GM12878 (cell line): ENCODE results near the gene DTX1. TPM values are rescaled to one million over a fixed set of nuclear protein-coding genes. Genes with fewer than 3 reads are reported as not detected.

ENCODE experiments used
- ATF7 ChIP-seq: fragments of 450-650 bp; IDR thresholded peaks from 2 replicates; pipeline ENCODE4 v1.6.1; 2016; ENCODE audit warnings: low read depth, mild to moderate bottlenecking
- BHLHE40 ChIP-seq, 2 experiments: fragments of 450-650 bp in 1 of 2; IDR thresholded peaks; 2 replicates each; pipeline ENCODE4 v1.6.1; 2011 to 2017; ENCODE audit warnings: low read depth in 2 of 2, borderline replicate concordance in 1 of 2, improper control_type of control experiment in 1 of 2, low read length in 1 of 2, mild to moderate bottlenecking in 1 of 2
- CBX5 ChIP-seq: sonication (generic); IDR thresholded peaks from 2 replicates; pipeline ENCODE4 v1.6.1; 2016; ENCODE audit warnings: low read depth, moderate library complexity, mild to moderate bottlenecking, inconsistent platforms
- CTCF ChIP-seq, 3 experiments: IDR thresholded peaks in 2 of 3; conservative IDR thresholded peaks in 1 of 3; 2 replicates each; pipeline ENCODE4 v1.5.1; 2011; ENCODE audit warnings: low read depth in 3 of 3, low read length in 3 of 3, mild to moderate bottlenecking in 3 of 3, control low read depth in 2 of 3, moderate library complexity in 2 of 3, inconsistent platforms in 1 of 3, mixed read lengths in 1 of 3; ENCODE audit not compliant: control insufficient read depth in 2 of 3, insufficient read depth in 1 of 3; ENCODE audit errors: extremely low read depth in 1 of 3
- ETV6 ChIP-seq, 2 experiments: fragments of 450-650 bp in 1 of 2; IDR thresholded peaks in 1 of 2; conservative IDR thresholded peaks in 1 of 2; 2 replicates each; pipeline ENCODE4 v1.6.1; 2014; ENCODE audit warnings: antibody characterized with exemption in 1 of 2, borderline replicate concordance in 1 of 2, low read depth in 1 of 2, mild to moderate bottlenecking in 1 of 2, moderate library complexity in 1 of 2
- FOS ChIP-seq: IDR thresholded peaks from 3 replicates; pipeline ENCODE4 v1.6.1; 2011; ENCODE audit warnings: borderline replicate concordance; ENCODE audit not compliant: insufficient read length; ENCODE audit errors: extremely low read depth
- GATAD2B ChIP-seq: fragments of 450-650 bp; conservative IDR thresholded peaks from 2 replicates; pipeline ENCODE4 v1.6.1; 2017; ENCODE audit warnings: low read depth, mild to moderate bottlenecking, moderate library complexity
- JUNB ChIP-seq: IDR thresholded peaks from 2 replicates; pipeline ENCODE4 v1.6.1; 2016; ENCODE audit warnings: antibody characterized with exemption, mild to moderate bottlenecking
- JUND ChIP-seq: IDR thresholded peaks from 2 replicates; pipeline ENCODE4 v1.6.1; 2012; ENCODE audit warnings: low read depth, mild to moderate bottlenecking, low read length, improper control_type of control experiment, moderate library complexity
- LARP7 ChIP-seq: fragments of 450-650 bp; IDR thresholded peaks from 2 replicates; pipeline ENCODE4 v1.6.1; 2017; ENCODE audit warnings: mild to moderate bottlenecking
- MEF2B ChIP-seq: fragments of 450-650 bp; IDR thresholded peaks from 2 replicates; pipeline ENCODE4 v1.6.1; 2018; ENCODE audit warnings: mild to moderate bottlenecking, moderate library complexity; ENCODE audit not compliant: partially characterized antibody, poor library complexity, severe bottlenecking
- MLLT1 ChIP-seq: fragments of 450-650 bp; IDR thresholded peaks from 2 replicates; pipeline ENCODE4 v1.6.1; 2016; ENCODE audit warnings: mild to moderate bottlenecking
- MYC ChIP-seq: IDR thresholded peaks from 2 replicates; pipeline ENCODE4 v1.6.1; 2011; ENCODE audit warnings: mild to moderate bottlenecking, low read length, moderate library complexity, inconsistent platforms; ENCODE audit not compliant: insufficient read depth, insufficient replicate concordance, insufficient read length, severe bottlenecking
- NR2F1 ChIP-seq: fragments of 450-650 bp; conservative IDR thresholded peaks from 2 replicates; pipeline ENCODE4 v1.6.1; 2017; ENCODE audit warnings: mild to moderate bottlenecking
- PAX5 ChIP-seq: IDR thresholded peaks from 2 replicates; pipeline ENCODE4 v1.6.1; 2011; ENCODE audit warnings: low read depth, low read length, borderline replicate concordance
- PML ChIP-seq: IDR thresholded peaks from 2 replicates; pipeline ENCODE4 v1.6.1; 2012; ENCODE audit warnings: low read length, inconsistent platforms
- RB1 ChIP-seq: fragments of 450-650 bp; formaldehyde crosslinking; IDR thresholded peaks from 2 replicates; pipeline ENCODE4 v1.6.1; 2017; ENCODE audit warnings: mild to moderate bottlenecking, borderline replicate concordance
- SUPT20H ChIP-seq: IDR thresholded peaks from 2 replicates; pipeline ENCODE4 v1.6.1; 2011; ENCODE audit warnings: low read depth, mild to moderate bottlenecking, low read length, moderate library complexity, borderline replicate concordance; ENCODE audit not compliant: control insufficient read depth
- TBL1XR1 ChIP-seq: IDR thresholded peaks from 2 replicates; pipeline ENCODE4 v1.6.1; 2012; ENCODE audit warnings: low read depth, low read length, improper control_type of control experiment
- YBX1 ChIP-seq: fragments of 450-650 bp; IDR thresholded peaks from 2 replicates; pipeline ENCODE4 v1.6.1; 2016; ENCODE audit warnings: antibody characterized with exemption
- ZNF592 ChIP-seq: fragments of 450-650 bp; IDR thresholded peaks from 2 replicates; pipeline ENCODE4 v1.6.1; 2017; ENCODE audit warnings: mild to moderate bottlenecking, moderate library complexity
- polyA plus RNA-seq, 11 experiments: library from polyadenylated mRNA; depleted of rRNA in 4 of 11; unstranded in 6 of 11; stranded (reverse) in 5 of 11; fragments of >200 nt; fragmentation: Nextera tagmentation in 4 of 11; fragmentation: Illumina TruSeq in 1 of 11; extraction: Ambion mirVana in 4 of 11; extraction: Trizol in 1 of 11; gene quantifications; 1 replicate in 1 of 11; 2 replicates in 10 of 11; pipeline versions ENCODE4 v1.2.1 to v1.2.3, GENCODE V29; 2011 to 2016; ENCODE audit warnings: inconsistent platforms in 2 of 11, missing spikeins in 2 of 11, low read depth in 1 of 11
- total RNA-seq, 4 experiments: library from RNA; depleted of rRNA in 3 of 4; stranded (reverse); fragments of >200 nt in 3 of 4; fragmentation: Illumina TruSeq in 1 of 4; extraction: Trizol in 1 of 4; gene quantifications; 2 replicates each; pipeline versions ENCODE4 v1.2.1 to v1.2.3, GENCODE V29; 2013 to 2021

Gene DTX1
- total and polyA plus RNA-seq, 10 of the 15 experiments (the other 5 are each of a cell fraction or from before 2014, with no cell fraction given) = 0.09 to 2.8 (median 0.66) TPM

GRCh38 chr12:113062502-113063395 is 6.2 kb downstream of the DTX1 start (continued):
- TF ChIP-seq ETV6 (conservative IDR thresholded peaks at IDR 0.05 in 1 of 2, IDR thresholded peaks at IDR 0.05 in 1 of 2; ENCODE audit: borderline replicate concordance in 1 of 2, low read depth in 1 of 2) (no peak), MYC (no peak), SUPT20H (no peak), NR2F1 (peak; percentile 90), ZNF592 (no peak), FOS (no peak), JUNB (no peak), JUND (no peak), MLLT1 (0 out of 2 replicates have a peak, but pooled peaks have one; percentile 21), MEF2B (peak; percentile 86), BHLHE40 (IDR thresholded peaks at IDR 0.05; ENCODE audit: borderline replicate concordance in 1 of 2, low read depth in 2 of 2, low read length in 1 of 2) (peak; percentile 76 to 91), RB1 (peak; percentile 25; the same call in 1 of the 2 replicates), LARP7 (peak; percentile 19; the same call in 1 of the 2 replicates), CTCF (IDR thresholded peaks at IDR 0.05 in 2 of 3, conservative IDR thresholded peaks at IDR 0.05 in 1 of 3; ENCODE audit: control insufficient read depth in 2 of 3, extremely low read depth in 1 of 3, insufficient read depth in 1 of 3, low read depth in 3 of 3, low read length in 3 of 3) (peak in 1 of 3 experiments; percentile 18; a peak in 1 of 6 replicates), CBX5 (no peak), YBX1 (no peak), PML (no peak), PAX5 (0 out of 2 replicates have a peak, but pooled peaks have one; percentile 15), TBL1XR1 (0 out of 2 replicates have a peak, but pooled peaks have one; percentile 33), ATF7 (no peak), GATAD2B (no peak)
